GM12892 (cell line): ENCODE results near the gene HACD2.

ENCODE experiments used
- DNase-seq: peaks from one replicate; pipeline ENCODE4 v3.0.0; 2011; ENCODE audit not compliant: insufficient read length
- FAIRE-seq: peaks from 2 replicates; lab custom pipeline; 2011; peaks lifted over from hg19 to GRCh38; lab: Jason Lieb, UNC
- POLR2A ChIP-seq: IDR thresholded peaks from 2 replicates; pipeline ENCODE4 v1.6.1; 2011; ENCODE audit warnings: low read depth, low read length, control low read depth
- POLR2AphosphoS5 ChIP-seq: IDR thresholded peaks from 2 replicates; pipeline ENCODE4 v1.6.1; 2011; ENCODE audit warnings: low read depth, low read length, control low read depth
- TAF1 ChIP-seq: IDR thresholded peaks from 2 replicates; pipeline ENCODE4 v1.6.1; 2011; ENCODE audit warnings: low read depth, mild to moderate bottlenecking, control low read depth, low read length, borderline replicate concordance

Gene HACD2

DNA sequence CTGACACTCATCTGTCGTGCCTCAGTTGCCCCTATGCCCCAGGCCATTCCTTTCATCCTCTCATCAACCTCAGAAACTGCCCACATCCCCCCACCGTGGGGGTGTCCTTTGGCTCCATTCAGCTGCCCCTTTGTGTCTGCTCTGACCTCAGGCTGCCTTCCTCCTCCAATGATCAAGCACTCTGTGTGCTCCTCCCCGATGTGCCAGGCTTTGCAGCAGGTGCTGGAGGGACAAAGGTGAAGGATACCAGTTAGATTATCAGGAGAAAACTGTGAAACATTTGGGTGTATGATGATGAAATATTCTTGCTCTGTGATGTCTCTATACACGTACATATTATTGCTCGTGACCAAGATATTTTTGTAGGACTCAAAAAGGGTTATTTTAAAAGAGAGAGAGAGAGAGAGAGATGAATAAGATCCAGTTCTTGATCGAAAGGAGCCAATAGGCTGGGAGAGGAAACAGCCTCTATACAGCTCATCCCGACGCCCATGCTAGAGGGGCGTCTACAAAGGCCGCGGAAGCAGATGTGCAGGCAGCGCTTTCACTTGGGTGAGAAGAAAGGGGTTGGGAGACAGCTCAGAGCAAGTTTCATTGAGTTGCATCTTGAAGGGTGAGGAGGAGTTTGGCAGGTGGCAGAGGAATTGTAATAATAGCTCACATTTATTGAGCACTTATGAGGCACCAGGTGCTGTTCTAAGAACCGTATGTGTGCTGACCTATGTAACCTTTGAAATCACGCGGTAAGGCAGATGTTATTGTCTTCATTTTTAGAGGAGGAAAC is 107.7 kb downstream of the HACD2 start:
- no peak for DNase-seq
- no peak for FAIRE-seq
- TF ChIP-seq POLR2AphosphoS5 (no peak), POLR2A (no peak), TAF1 (no peak)

DNA sequence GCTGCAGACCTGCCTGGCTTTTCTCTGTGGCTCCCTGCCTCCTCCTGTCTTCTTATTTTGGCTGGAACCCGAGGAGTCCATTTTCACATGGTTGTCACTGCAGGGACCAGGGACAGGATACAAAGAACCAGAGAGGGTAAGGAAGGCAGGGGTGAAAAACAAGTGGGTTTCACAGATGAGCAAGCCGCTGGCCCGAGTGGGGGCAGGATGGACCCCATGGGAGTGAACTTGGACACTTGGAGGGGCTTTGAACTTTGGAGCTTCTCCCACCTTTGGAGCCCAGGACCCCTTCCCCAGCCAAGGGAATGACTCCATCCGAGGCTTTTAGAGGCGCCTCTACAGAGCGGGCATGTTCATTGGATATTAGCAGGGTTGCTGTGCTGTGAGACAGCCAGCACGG is 109.1 kb downstream of the HACD2 start:
- FAIRE-seq (no peak), DNase-seq (no peak)
- TF ChIP-seq POLR2AphosphoS5 (no peak), TAF1 (no peak)

DNA sequence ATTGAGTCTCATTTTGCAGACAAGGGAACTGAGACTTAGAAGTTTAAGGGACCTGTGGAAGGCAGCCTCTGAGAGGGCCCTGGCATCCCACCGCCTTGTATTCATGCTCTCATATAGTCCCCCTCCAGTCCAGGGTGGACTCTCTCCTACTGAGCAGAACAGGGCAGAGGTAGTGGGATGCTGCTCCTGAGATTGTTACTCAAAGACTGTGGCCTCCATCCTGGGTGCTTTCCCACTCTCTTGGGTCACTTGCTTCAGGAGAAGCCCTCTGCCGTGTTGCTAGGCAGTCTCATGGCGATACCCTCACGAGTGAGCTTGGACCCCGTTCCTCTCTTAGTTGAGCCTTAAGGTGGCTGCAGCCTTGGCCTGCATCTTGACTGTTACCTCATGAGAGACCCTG is 113.7 kb downstream of the HACD2 start:
- DNase-seq (no peak), FAIRE-seq (no peak)
- TF ChIP-seq POLR2AphosphoS5: no peak
- no peak for TF ChIP-seq POLR2A
- TF ChIP-seq TAF1: no peak

DNA sequence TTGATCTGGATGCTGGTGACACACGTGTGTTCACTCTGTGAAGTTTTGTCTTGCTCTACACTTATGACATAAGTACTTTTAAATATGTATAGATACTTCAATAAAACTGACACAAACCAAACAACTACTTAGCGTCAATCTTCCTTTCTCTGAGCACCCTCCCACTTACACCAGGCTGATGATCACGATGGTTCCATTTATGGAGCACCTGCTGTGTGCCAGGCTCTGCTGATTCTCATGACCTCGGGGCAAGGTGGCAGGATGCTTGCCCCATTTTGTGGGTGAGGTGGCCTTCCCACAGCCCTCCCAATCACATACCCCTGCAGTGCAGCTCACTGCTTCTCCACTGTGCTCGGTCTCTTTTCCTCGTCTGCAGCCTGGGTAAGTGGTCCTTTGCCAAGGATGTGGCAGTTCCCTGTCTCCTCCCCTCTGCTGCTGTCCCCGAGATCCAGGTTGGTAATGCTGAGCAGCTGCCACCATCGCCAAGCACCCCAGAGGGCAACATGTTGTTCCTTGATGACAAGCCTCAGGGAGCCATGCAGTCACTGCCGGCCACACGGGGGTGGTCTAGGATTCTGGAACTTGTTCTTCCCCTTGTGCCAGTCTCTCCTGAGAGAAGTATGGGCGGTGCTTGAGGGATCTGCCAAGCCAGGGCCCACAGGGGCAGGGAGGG is 115.4 kb downstream of the HACD2 start:
- TF ChIP-seq TAF1 (no peak), POLR2A (no peak), POLR2AphosphoS5 (no peak)
- FAIRE-seq (no peak), DNase-seq (no peak)

DNA sequence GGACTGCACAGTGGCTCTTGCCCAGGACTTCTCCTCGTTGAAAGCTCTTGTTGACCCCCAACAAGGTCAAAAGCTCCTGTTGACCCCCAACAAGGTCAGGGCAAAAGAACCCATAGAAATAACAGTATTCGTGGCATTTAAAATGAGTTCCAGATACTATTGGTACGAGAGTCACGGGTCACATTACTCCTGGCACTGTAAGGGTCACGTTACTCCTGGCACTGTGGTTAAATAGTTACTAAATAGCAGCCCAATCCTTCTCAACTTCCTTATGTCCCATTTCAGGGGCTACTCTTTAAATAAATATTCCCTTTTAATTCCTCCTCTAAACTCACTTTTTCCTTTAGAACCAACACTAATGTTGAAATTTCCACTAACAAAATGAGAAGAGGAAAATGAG is 117.8 kb downstream of the HACD2 start:
- FAIRE-seq: no peak
- no peak for TF ChIP-seq TAF1
- TF ChIP-seq POLR2A: no peak
- TF ChIP-seq POLR2AphosphoS5: no peak
- DNase-seq: no peak

DNA sequence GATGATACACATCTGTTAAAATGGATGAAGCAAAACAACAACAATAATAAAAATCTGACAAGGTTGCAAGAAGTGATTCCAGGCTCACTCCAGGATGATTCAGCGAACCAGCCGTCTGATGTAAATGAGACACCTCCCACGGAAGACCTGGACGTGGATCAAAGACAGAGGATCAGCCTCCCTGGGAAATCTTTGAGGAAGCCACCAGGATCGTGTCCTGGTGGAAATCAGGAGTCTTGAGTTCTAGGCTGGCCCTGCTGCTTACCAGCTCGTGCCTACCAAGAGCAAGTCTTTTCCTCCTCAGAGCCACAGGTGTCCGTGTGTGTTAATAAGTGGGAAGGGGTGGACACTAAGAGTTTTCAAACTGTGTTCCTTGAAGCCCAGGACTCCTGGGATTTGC is 120.6 kb downstream of the HACD2 start:
- TF ChIP-seq POLR2A (no peak), POLR2AphosphoS5 (no peak), TAF1 (no peak)
- no peak for FAIRE-seq
- DNase-seq: no peak

DNA sequence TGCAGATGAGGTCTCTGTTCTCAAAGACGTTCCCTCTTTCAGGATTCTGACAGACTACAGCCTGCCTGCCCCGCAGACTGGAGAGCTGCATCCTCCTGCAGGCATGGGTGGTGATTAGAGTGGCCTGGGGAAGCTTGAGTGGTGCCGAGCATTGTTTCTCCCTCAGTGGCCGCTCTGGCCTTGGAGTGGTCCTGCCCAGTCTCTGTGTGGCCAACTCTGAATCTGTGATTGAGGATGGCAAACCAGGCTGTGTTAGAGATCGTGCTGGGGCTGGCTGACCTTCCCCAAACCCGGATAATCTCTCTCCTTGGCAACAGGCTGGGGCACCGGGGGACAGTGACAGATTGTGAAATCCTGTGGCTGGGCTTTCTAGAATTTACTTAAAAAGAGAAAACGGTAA is 125.0 kb downstream of the HACD2 start:
- TF ChIP-seq POLR2A: no peak
- no peak for TF ChIP-seq TAF1
- TF ChIP-seq POLR2AphosphoS5: no peak
- DNase-seq (no peak), FAIRE-seq (no peak)

DNA sequence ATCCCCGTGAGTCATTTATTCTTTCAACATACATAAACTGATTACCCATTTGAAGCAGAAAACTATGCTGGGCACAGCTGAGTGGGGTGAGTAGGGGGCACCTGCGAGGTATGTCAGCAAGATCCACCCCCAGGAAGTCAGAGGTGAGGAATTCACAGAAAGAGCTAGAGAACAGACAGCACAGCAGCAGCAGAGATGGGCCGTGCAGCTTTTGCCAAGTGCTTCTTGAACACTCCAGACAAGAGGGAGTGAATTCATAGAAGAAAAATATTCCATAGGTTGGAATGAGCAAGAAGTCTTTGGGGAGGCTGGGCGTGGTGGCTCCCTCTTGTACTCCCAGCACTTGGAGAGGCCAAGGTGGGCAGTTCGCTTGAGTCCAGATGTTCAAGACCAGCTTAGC is 126.6 kb downstream of the HACD2 start:
- FAIRE-seq (no peak), DNase-seq (no peak)
- TF ChIP-seq POLR2AphosphoS5 (no peak), TAF1 (no peak), POLR2A (no peak)

DNA sequence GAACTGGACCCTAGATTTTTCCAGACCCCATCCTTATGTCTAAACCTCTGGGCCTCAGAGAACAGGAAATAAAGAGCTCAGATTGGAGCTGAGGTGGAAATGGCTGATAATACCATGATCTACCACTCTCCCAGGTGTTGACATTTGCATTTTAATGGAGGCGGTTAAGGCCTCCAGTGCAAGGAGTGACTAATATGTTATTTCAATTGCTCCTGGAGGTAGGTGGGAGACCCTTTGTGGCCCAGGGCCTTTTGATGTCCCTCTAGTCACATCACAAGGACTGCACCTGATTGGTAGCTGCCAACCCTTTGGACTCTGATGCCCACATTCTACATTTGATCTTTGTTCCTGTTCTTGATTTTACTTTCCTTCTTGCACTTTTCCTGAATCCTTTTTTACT is 127.0 kb downstream of the HACD2 start:
- no peak for TF ChIP-seq TAF1
- no peak for DNase-seq
- no peak for FAIRE-seq

DNA sequence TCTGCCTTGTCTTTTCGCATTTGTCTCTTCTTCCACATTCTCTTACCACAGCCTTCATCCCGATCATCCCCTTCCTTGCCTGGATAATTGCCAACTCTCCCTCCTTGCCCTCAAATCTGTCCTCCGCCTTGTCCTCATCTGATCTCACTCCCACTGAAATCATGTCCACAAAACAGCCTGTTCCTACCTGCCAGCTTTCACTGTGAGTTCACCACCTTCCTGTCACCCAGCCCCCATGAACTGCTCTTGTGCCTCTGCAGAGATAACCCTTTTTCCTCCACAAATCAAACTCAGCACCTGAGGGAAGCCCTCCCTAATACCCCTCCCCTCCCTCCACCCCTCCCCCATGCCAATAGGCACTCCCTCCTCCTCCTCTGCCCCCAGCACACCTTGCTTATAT is 131.2 kb downstream of the HACD2 start:
- TF ChIP-seq POLR2A (no peak), POLR2AphosphoS5 (no peak), TAF1 (no peak)
- DNase-seq: no peak
- no peak for FAIRE-seq

DNA sequence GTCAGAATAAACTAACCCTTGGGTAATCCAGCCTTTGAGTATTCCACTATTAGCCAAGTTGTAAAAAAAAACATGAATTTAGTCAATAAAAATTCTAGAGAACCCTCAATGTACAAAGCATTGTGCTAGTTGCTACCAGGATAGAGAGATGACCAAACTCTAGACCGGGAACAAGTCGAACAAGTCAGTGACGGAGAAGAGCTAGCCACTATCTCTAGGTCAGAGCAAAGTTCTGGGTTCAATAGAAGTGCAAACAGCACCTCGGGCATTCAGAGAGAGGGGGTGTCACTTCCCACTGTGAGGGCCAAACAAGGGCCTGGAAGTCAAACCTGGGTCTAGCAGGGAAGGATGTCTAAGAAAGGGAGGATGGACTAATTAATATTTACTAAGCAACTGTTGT is 133.7 kb downstream of the HACD2 start:
- DNase-seq: no peak
- no peak for FAIRE-seq
- TF ChIP-seq TAF1 (no peak), POLR2AphosphoS5 (no peak), POLR2A (no peak)

DNA sequence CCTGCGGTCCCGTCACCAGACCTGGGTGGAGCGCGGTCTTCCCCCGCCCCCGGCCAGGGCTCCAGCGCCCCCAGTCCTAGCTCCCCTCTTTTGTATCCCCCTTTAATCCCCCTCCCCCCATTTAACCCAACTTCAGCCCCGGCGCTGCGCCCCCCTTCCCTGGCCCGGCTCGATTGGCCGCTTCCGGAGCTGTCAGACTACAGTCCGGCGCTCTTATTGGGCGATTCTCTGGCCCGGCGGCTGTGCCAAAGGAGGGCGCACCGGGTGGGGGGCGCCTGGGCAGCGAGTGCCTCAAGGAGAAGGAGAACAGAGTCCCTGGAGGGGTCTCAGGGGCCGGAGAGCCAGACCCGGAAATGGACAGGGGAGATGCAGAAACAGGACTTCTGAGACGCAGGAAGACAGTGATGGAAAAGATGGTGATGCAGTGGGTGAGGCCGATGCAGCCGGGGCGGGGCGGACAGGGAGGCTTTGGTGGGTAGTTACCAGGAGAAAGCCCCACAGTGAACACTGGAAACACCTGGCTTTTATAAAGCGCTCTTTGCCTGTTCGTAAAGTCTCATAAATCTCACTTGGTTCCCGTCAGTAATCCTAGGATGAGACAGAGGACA is 134.8 kb downstream of the HACD2 start:
- TF ChIP-seq TAF1 (no peak), POLR2AphosphoS5 (no peak)
- DNase-seq (no peak), FAIRE-seq (no peak)

DNA sequence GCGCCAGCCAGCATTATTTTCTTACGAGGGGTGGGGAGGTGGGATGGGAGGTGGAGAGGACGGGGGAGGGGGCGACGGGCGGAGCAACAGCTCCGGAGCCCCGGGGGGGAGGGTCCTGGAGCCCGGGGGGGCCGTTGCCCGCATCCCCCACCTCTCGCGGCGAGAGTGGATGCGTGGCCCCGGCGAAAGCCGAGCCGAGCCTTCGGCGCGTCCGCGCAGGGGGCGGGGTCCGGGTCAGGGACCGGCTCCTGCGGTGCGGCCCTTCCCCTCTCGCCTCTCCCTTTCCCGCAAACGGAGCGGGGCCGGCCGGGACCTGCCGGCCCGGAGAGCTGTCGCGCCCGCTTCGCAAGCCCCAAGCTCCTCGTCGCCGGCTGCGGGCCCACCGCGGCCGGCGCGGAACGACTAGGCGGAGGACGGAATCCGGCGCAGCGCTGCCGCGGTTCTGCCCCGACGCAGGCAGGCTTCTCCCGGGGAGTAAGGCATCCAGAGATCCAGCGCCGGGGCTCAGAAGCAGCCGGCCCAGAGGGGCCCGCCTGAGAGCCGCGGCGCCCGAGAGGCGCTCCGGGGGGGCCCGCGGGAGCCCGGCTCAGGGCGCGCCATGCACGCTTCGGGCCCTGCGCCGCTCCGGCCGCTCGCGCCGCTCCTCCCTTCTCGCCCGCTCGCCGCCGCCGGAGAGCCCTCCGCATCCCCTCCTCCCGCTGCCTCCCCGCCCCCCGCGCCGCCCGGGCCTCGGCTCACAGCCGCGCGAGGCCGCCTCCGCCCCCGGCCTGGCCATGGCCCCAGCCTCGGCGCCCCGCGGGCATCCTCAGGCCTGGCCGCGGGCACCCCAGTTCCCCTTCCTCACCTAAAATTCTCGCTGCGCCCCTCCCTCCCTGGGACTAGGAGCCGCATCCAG is 135.5 kb downstream of the HACD2 start:
- FAIRE-seq (no peak), DNase-seq (peak; percentile 39)
- TF ChIP-seq POLR2AphosphoS5 (no peak), POLR2A (no peak), TAF1 (no peak)
